HCT116 (cell line): ENCODE results near the gene CDC42BPB. TPM values are rescaled to one million over a fixed set of nuclear protein-coding genes. Genes with fewer than 3 reads are reported as not detected.

ENCODE experiments used
- ATAC-seq: fragments of 200-7000 bp; cut with Tn5 transposase; 2 replicates; pipeline ENCODE4 v1.9.1; 2020; ENCODE audit warnings: mild to moderate bottlenecking, moderate library complexity
- BruUV-seq: library from RNA; stranded (reverse); fragments of 400-500 nt; replicated peaks from 2 replicates; lab custom pipeline; 2021; lab: Mats Ljungman, UMichigan
- CTCF ChIA-PET: fragments of 300-600 bp; sonication (Branson Sonifier 250); formaldehyde crosslinking; loops from one replicate; lab custom pipeline; 2021; ENCODE audit warnings: antibody characterized with exemption; lab: Charles Lee
- POLR2A ChIA-PET: fragments of 300-600, 350-600 bp; sonication (Branson Sonifier 250); formaldehyde crosslinking; loops from one replicate; lab custom pipeline; 2021; ENCODE audit warnings: antibody characterized with exemption; lab: Charles Lee
- RAD21 ChIA-PET, 2 experiments: fragments of 300-600 bp; sonication (Branson Sonifier 250); formaldehyde crosslinking; loops; one replicate each; lab custom pipeline; 2023; ENCODE audit warnings: low total read pairs in 2 of 2; ENCODE audit not compliant: uncharacterized antibody in 2 of 2, unreplicated experiment in 2 of 2, low non-redundant PET in 1 of 2; lab: Charles Lee
- DNase-seq: peaks from one replicate; pipeline ENCODE4 v3.0.0-alpha.2; 2010; ENCODE audit warnings: low read depth, low spot score
- H2AFZ ChIP-seq: fragments of 200-600 bp; shearing (Covaris generic), sonication (generic); 2 replicates; pipeline ENCODE4 v1.6.1; 2017; ENCODE audit warnings: low read depth, mixed run types, mixed read lengths, antibody characterized with exemption, low read length; ENCODE audit not compliant: poor library complexity, severe bottlenecking
- H3K27ac ChIP-seq: 2 replicates; pipeline ENCODE4 v1.5.1; 2012; ENCODE audit warnings: low read depth, low read length
- H3K27me3 ChIP-seq: fragments of 200-600 bp; sonication (generic); 2 replicates; pipeline ENCODE4 v1.6.1; 2016; ENCODE audit warnings: mixed run types, low read length, mixed read lengths; ENCODE audit not compliant: insufficient read depth
- H3K36me3 ChIP-seq, 2 experiments: fragments of 200-500 bp in 1 of 2; fragments of 200-600 bp in 1 of 2; sonication (Bioruptor generic) in 1 of 2; sonication (generic) in 1 of 2; 2 replicates each; pipeline versions ENCODE4 v1.5.1 to v1.6.1; 2014 to 2016; ENCODE audit warnings: low read length in 2 of 2, inconsistent platforms in 1 of 2, mixed read lengths in 1 of 2, mixed run types in 1 of 2; ENCODE audit not compliant: insufficient read depth in 2 of 2, control insufficient read depth in 1 of 2
- H3K4me1 ChIP-seq, 2 experiments: fragments of 200-600 bp in 1 of 2; sonication (generic) in 1 of 2; 2 replicates each; pipeline versions ENCODE4 v1.5.1 to v1.6.1; 2012 to 2017; ENCODE audit warnings: low read length in 2 of 2, inconsistent platforms in 1 of 2, mild to moderate bottlenecking in 1 of 2, mixed read lengths in 1 of 2, mixed run types in 1 of 2, moderate library complexity in 1 of 2; ENCODE audit not compliant: insufficient read depth in 2 of 2, control insufficient read depth in 1 of 2
- H3K4me2 ChIP-seq: fragments of 200-600 bp; sonication (generic); 2 replicates; pipeline ENCODE4 v1.6.1; 2017; ENCODE audit warnings: mixed run types, low read length, mixed read lengths
- H3K4me3 ChIP-seq, 2 experiments: fragments of 200-600 bp in 1 of 2; sonication (generic) in 1 of 2; replicated peaks in 1 of 2; 2 replicates each; pipeline ENCODE4 v1.5.1; 2011 to 2016; ENCODE audit warnings: low read length in 2 of 2, control low read depth in 1 of 2, low read depth in 1 of 2, mild to moderate bottlenecking in 1 of 2, mixed read lengths in 1 of 2, mixed run types in 1 of 2
- H3K79me2 ChIP-seq: fragments of 200-600 bp; sonication (generic); 2 replicates; pipeline ENCODE4 v1.6.1; 2017; ENCODE audit warnings: mild to moderate bottlenecking, mixed run types, low read length, moderate library complexity, mixed read lengths; ENCODE audit not compliant: insufficient read depth
- H3K9ac ChIP-seq: fragments of 200-600 bp; sonication (generic); 2 replicates; pipeline ENCODE4 v1.6.1; 2016; ENCODE audit warnings: low read length, mixed read lengths
- H3K9me2 ChIP-seq: fragments of 200-600 bp; sonication (generic), shearing (Covaris generic); 2 replicates; pipeline ENCODE4 v1.6.1; 2017; ENCODE audit warnings: mixed run types, mild to moderate bottlenecking, moderate library complexity; ENCODE audit not compliant: insufficient read depth
- H3K9me3 ChIP-seq, 2 experiments: fragments of 200-500 bp in 1 of 2; fragments of 200-600 bp in 1 of 2; sonication (Bioruptor generic) in 1 of 2; sonication (generic) in 1 of 2; 2 replicates each; pipeline ENCODE4 v1.6.1; 2014 to 2017; ENCODE audit warnings: low read length in 2 of 2, mixed read lengths in 2 of 2, inconsistent platforms in 1 of 2, low read depth in 1 of 2, mild to moderate bottlenecking in 1 of 2, mixed run types in 1 of 2, moderate library complexity in 1 of 2; ENCODE audit not compliant: control insufficient read depth in 1 of 2, insufficient read depth in 1 of 2
- H4K20me1 ChIP-seq: fragments of 200-600 bp; sonication (generic), shearing (Covaris generic); 2 replicates; pipeline ENCODE4 v1.6.1; 2017; ENCODE audit warnings: mixed run types, mild to moderate bottlenecking, moderate library complexity; ENCODE audit not compliant: insufficient read depth
- CBX3 ChIP-seq: IDR thresholded peaks from 2 replicates; pipeline ENCODE4 v1.6.1; 2012; ENCODE audit warnings: low read depth
- EGR1 ChIP-seq: IDR thresholded peaks from 2 replicates; pipeline ENCODE4 v1.6.1; 2012; ENCODE audit warnings: low read depth
- ELF1 ChIP-seq: IDR thresholded peaks from 2 replicates; pipeline ENCODE4 v1.6.1; 2012; ENCODE audit warnings: low read depth, borderline replicate concordance
- EZH2phosphoT487 ChIP-seq: fragments of 200-600 bp; IDR thresholded peaks from 2 replicates; pipeline ENCODE4 v1.6.1; 2018; ENCODE audit warnings: antibody characterized with exemption, borderline replicate concordance
- POLR2A ChIP-seq: IDR thresholded peaks from 2 replicates; pipeline ENCODE4 v1.7.0; 2011; ENCODE audit warnings: borderline replicate concordance; ENCODE audit not compliant: insufficient read depth, insufficient read length; ENCODE audit errors: extremely low read depth
- POLR2AphosphoS5 ChIP-seq: IDR thresholded peaks from 2 replicates; pipeline ENCODE4 v1.6.1; 2011; ENCODE audit warnings: mild to moderate bottlenecking, low read depth, low read length, moderate library complexity
- SP1 ChIP-seq: IDR thresholded peaks from 2 replicates; pipeline ENCODE4 v1.6.1; 2012; ENCODE audit warnings: low read depth
- TCF7L2 ChIP-seq: IDR thresholded peaks from 2 replicates; pipeline ENCODE4 v1.7.0; 2011; ENCODE audit warnings: borderline replicate concordance, inconsistent platforms; ENCODE audit not compliant: insufficient read depth, insufficient read length; ENCODE audit errors: extremely low read depth
- YY1 ChIP-seq: IDR thresholded peaks from 2 replicates; pipeline ENCODE4 v1.6.1; 2011; ENCODE audit warnings: low read length, low read depth, moderate library complexity, mild to moderate bottlenecking; ENCODE audit not compliant: insufficient replicate concordance; ENCODE audit errors: extremely low read depth
- ZFX ChIP-seq: fragments of 450-650 bp; IDR thresholded peaks from 2 replicates; pipeline ENCODE4 v1.6.1; 2017
- ZNF274 ChIP-seq: fragments of 200-500 bp; sonication (Bioruptor generic); IDR thresholded peaks from 2 replicates; pipeline ENCODE4 v1.6.1; 2014; ENCODE audit warnings: mild to moderate bottlenecking, low read depth, low read length, inconsistent platforms
- intact Hi-C: fragments of 100-400 bp; cut with micrococcal nuclease; formaldehyde crosslinking; loops from 2 replicates; pipeline ENCODE4 v1.10.0; 2022
- total RNA-seq: library from RNA; stranded (reverse); gene quantifications from one replicate; pipeline ENCODE4 v1.2.1, GENCODE V29; 2021; ENCODE audit not compliant: unreplicated experiment
- TF ChIP-seq, protein P1 (sequence below): IDR thresholded peaks from 2 replicates; pipeline ENCODE4 v1.6.1; 2012
- TF ChIP-seq, protein P2 (sequence below), 3 experiments: fragments of 200-600 bp in 1 of 3; sonication (generic) in 1 of 3; IDR thresholded peaks in 2 of 3; conservative IDR thresholded peaks in 1 of 3; 2 replicates each; pipeline ENCODE4 v1.5.1; 2012 to 2017; ENCODE audit warnings: low read depth in 2 of 3, low read length in 2 of 3, antibody characterized with exemption in 1 of 3, borderline replicate concordance in 1 of 3, control low read depth in 1 of 3, mild to moderate bottlenecking in 1 of 3, mixed read lengths in 1 of 3, mixed run types in 1 of 3, moderate library complexity in 1 of 3; ENCODE audit not compliant: insufficient read depth in 1 of 3
- TF ChIP-seq, protein P3 (sequence below): IDR thresholded peaks from 2 replicates; pipeline ENCODE4 v1.6.1; 2011; ENCODE audit warnings: mild to moderate bottlenecking, low read length, moderate library complexity; ENCODE audit not compliant: insufficient replicate concordance; ENCODE audit errors: extremely low read depth
- TF ChIP-seq, protein P4 (sequence below): IDR thresholded peaks from 2 replicates; pipeline ENCODE4 v1.6.1; 2012; ENCODE audit warnings: low read depth
- TF ChIP-seq, protein P5 (sequence below): IDR thresholded peaks from 2 replicates; pipeline ENCODE4 v1.6.1; 2012

The CDC42BPB gene
- total RNA-seq, 1 experiment from 2014 or later, result 85.6 TPM

DNA sequence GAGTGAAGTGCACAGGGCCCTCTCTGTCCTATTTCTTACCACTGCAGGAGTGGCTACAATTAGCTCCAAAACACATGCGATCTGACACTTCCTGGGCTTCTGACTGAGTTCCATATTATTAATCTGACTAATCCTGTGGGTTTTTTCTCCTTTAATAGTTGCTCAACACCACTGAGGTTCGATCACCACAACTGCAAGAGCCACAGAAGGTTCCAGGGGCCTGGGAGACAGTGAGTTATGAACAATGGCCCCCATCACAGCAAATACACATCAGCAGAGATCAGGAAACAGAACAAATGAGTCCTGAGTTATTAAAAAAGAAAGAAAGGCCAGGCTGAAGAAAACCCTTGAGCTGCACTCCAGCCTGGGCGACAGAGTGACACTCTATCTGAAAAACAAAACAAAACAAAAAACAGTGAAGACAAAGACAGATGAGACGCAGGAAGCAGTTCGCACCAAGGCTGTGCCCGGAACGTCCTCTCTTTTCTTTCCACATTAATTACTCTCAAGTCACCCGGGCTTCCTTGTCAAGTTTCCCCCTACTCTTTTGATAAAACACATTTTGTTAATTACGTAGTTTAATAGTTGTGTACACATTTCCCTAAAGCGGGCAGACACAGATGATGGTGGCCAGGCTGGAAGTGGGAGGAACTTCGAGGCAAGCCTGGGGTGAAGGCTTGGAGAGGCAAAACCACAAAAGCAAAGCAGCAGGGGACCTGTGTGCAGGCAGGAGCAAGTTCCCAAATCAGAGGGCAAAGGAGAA, 42.7 kb downstream of the CDC42BPB start:
- H4K20me1 ChIP-seq, result no peaks in the 10 kb centered on the region
- peaks cover 83% of the 10 kb centered on the region for H3K79me2 ChIP-seq
- peaks cover 39 to 61% of the 10 kb centered on the region in 2 experiments for H3K4me1 ChIP-seq

More for the DNA sequence above, 42.7 kb downstream of the CDC42BPB start:
- TF ChIP-seq, protein P1, sequence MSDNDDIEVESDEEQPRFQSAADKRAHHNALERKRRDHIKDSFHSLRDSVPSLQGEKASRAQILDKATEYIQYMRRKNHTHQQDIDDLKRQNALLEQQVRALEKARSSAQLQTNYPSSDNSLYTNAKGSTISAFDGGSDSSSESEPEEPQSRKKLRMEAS, result no peak
- TF ChIP-seq CBX3 (no peak), EZH2phosphoT487 (no peak), POLR2A (no peak), SP1 (no peak), YY1 (no peak), ZNF274 (no peak), TCF7L2 (no peak), POLR2AphosphoS5 (no peak), ELF1 (no peak), ZFX (no peak), EGR1 (no peak)
- TF ChIP-seq, protein P2, sequence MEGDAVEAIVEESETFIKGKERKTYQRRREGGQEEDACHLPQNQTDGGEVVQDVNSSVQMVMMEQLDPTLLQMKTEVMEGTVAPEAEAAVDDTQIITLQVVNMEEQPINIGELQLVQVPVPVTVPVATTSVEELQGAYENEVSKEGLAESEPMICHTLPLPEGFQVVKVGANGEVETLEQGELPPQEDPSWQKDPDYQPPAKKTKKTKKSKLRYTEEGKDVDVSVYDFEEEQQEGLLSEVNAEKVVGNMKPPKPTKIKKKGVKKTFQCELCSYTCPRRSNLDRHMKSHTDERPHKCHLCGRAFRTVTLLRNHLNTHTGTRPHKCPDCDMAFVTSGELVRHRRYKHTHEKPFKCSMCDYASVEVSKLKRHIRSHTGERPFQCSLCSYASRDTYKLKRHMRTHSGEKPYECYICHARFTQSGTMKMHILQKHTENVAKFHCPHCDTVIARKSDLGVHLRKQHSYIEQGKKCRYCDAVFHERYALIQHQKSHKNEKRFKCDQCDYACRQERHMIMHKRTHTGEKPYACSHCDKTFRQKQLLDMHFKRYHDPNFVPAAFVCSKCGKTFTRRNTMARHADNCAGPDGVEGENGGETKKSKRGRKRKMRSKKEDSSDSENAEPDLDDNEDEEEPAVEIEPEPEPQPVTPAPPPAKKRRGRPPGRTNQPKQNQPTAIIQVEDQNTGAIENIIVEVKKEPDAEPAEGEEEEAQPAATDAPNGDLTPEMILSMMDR (IDR thresholded peaks at IDR 0.05 in 2 of 3, conservative IDR thresholded peaks at IDR 0.05 in 1 of 3; ENCODE audit: borderline replicate concordance in 1 of 3, insufficient read depth in 1 of 3, low read depth in 2 of 3, low read length in 2 of 3), result no peak
- TF ChIP-seq, protein P3, sequence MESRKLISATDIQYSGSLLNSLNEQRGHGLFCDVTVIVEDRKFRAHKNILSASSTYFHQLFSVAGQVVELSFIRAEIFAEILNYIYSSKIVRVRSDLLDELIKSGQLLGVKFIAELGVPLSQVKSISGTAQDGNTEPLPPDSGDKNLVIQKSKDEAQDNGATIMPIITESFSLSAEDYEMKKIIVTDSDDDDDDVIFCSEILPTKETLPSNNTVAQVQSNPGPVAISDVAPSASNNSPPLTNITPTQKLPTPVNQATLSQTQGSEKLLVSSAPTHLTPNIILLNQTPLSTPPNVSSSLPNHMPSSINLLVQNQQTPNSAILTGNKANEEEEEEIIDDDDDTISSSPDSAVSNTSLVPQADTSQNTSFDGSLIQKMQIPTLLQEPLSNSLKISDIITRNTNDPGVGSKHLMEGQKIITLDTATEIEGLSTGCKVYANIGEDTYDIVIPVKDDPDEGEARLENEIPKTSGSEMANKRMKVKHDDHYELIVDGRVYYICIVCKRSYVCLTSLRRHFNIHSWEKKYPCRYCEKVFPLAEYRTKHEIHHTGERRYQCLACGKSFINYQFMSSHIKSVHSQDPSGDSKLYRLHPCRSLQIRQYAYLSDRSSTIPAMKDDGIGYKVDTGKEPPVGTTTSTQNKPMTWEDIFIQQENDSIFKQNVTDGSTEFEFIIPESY, result no peak
- TF ChIP-seq, protein P4, sequence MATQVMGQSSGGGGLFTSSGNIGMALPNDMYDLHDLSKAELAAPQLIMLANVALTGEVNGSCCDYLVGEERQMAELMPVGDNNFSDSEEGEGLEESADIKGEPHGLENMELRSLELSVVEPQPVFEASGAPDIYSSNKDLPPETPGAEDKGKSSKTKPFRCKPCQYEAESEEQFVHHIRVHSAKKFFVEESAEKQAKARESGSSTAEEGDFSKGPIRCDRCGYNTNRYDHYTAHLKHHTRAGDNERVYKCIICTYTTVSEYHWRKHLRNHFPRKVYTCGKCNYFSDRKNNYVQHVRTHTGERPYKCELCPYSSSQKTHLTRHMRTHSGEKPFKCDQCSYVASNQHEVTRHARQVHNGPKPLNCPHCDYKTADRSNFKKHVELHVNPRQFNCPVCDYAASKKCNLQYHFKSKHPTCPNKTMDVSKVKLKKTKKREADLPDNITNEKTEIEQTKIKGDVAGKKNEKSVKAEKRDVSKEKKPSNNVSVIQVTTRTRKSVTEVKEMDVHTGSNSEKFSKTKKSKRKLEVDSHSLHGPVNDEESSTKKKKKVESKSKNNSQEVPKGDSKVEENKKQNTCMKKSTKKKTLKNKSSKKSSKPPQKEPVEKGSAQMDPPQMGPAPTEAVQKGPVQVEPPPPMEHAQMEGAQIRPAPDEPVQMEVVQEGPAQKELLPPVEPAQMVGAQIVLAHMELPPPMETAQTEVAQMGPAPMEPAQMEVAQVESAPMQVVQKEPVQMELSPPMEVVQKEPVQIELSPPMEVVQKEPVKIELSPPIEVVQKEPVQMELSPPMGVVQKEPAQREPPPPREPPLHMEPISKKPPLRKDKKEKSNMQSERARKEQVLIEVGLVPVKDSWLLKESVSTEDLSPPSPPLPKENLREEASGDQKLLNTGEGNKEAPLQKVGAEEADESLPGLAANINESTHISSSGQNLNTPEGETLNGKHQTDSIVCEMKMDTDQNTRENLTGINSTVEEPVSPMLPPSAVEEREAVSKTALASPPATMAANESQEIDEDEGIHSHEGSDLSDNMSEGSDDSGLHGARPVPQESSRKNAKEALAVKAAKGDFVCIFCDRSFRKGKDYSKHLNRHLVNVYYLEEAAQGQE, result no peak
- TF ChIP-seq, protein P5, sequence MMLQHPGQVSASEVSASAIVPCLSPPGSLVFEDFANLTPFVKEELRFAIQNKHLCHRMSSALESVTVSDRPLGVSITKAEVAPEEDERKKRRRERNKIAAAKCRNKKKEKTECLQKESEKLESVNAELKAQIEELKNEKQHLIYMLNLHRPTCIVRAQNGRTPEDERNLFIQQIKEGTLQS, result no peak
- no TSS peak for BruUV-seq
- no peak overlapping the region for H2AFZ ChIP-seq
- H3K4me3 ChIP-seq, result no peak overlapping the region
- ChIA-PET CTCF (no interaction called here), RAD21 (no interaction called here), POLR2A (no interaction called here)
- no peaks in the 10 kb centered on the region for H3K9me2 ChIP-seq
- ATAC-seq, result no peak
- intact Hi-C loops, result no loop called here
- DNase-seq, result no peak
- peak overlapping the region; percentile 30; the same call in 1 of the 2 replicates for H3K4me2 ChIP-seq
- H3K9me3 ChIP-seq, result no peaks in the 10 kb centered on the region
- no peak overlapping the region for H3K9ac ChIP-seq
- no peak overlapping the region for H3K27ac ChIP-seq
- H3K27me3 ChIP-seq, result no peaks in the 10 kb centered on the region
- no peaks in the 10 kb centered on the region for H3K36me3 ChIP-seq
